Esophagus squamous epithelium (tissue), 5 donors: ENCODE measurements around the gene MEMO1. TPM values are rescaled to one million over a fixed set of nuclear protein-coding genes. Genes with fewer than 3 reads are reported as not detected.
A peak's percentile ranks its signal among the peaks of the same experiment; 100 is the strongest.
"Not testable (repeated sequence)": the region's sequence is repeated elsewhere in the genome, so short reads cannot be mapped to it uniquely, and the experiment has no call there.

Source experiments
- DNase-seq: peaks from one replicate; lab custom pipeline; 2025; lab: John Stamatoyannopoulos, UW
- H3K27ac ChIP-seq, 4 donors: fragments of 200-600 bp; sonication (generic); one replicate each; pipeline ENCODE4 v1.5.1; 2016 to 2019; ENCODE audit warnings: mild to moderate bottlenecking in 1 of 4
- H3K27me3 ChIP-seq, 4 donors: fragments of 200-600 bp; sonication (generic); 1 replicate in 3 of 4; 2 replicates in 1 of 4; pipeline versions ENCODE4 v1.5.1 to v1.6.0; 2017 to 2021; ENCODE audit warnings: antibody characterized with exemption in 1 of 4
- H3K36me3 ChIP-seq, 3 donors: fragments of 200-600 bp; sonication (generic); one replicate each; pipeline ENCODE4 v1.5.1; 2016 to 2019
- H3K4me1 ChIP-seq, 3 donors: fragments of 200-600 bp; sonication (generic); one replicate each; pipeline ENCODE4 v1.5.1; 2017 to 2019
- H3K4me3 ChIP-seq, 4 donors: fragments of 200-600 bp; sonication (generic); 1 replicate in 3 of 4; 2 replicates in 1 of 4; pipeline ENCODE4 v1.5.1; 2016 to 2019; ENCODE audit warnings: mild to moderate bottlenecking in 2 of 4, moderate library complexity in 1 of 4
- H3K9me3 ChIP-seq, 3 donors: fragments of 200-600 bp; sonication (generic); one replicate each; pipeline ENCODE4 v1.5.1; 2016 to 2019
- POLR2A ChIP-seq, 4 donors: fragments of 450-650 bp; IDR thresholded peaks; one replicate each; pipeline ENCODE4 v1.6.1; 2017; ENCODE audit warnings: antibody characterized with exemption in 4 of 4, mild to moderate bottlenecking in 4 of 4, moderate library complexity in 3 of 4
- WGBS, 2 donors: methylation state at CpG; one replicate each; pipeline ENCODE4 v1.1.5; 2018; 5-methylcytosine and 5-hydroxymethylcytosine counted together
- intact Hi-C: fragments of 100-400 bp; cut with DNase I; formaldehyde crosslinking; loops from one replicate; pipeline ENCODE4 v1.15.0; 2022
- total RNA-seq, 4 donors: library from RNA; depleted of rRNA; stranded (reverse); fragments of >200 nt; gene quantifications; one replicate each; pipeline ENCODE4 v1.1.0, GENCODE V29; 2016
- TF ChIP-seq, protein P1 (sequence below), 6 experiments: fragments of 450-650 bp in 4 of 6; fragments of 200-600 bp in 2 of 6; sonication (generic) in 2 of 6; IDR thresholded peaks; one replicate each; pipeline ENCODE4 v1.5.1; 2016 to 2019; ENCODE audit warnings: antibody characterized with exemption in 6 of 6, mild to moderate bottlenecking in 4 of 6, moderate library complexity in 4 of 6
- donor health status: DM: yes; HTN: yes; CAD: no.

Gene MEMO1
- total RNA-seq, 4 donors from 2014 or later, result 32.1 to 61.7 (median 45.0) TPM

DNA sequence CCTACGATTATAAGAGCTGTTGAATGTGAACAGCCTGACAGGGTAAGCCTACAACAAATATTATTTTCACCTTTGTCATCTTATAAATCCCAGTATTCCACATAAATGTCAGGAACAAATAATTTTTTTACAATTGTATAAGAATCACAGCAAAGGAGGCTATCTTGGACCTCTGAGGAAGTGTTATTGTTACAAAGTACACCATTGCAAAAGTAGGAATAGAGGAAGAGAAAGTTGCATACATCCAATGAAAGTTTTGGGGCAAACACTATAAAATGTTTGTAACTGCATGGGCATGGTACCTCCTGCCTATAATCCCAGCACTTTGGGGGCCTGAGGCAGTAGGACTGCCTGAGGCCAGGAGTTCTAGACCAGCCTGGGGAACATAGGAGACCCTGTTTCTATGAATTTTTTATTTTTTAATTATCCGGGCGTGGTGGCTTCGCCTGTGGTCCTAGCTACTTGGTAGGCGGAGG lies 715 bp upstream of the MEMO1 start:
- DNase-seq, result no peak
- Histone ChIP-seq H3K4me1 (peaks cover 10 to 41% (median 15%) of the 10 kb centered on the region in 3 donors), H3K27ac (peak overlapping the region; percentile 86 to 99 (median 94)), H3K36me3 (peaks cover 0 to 22% (median 0%) of the 10 kb centered on the region in 3 donors), H3K27me3 (no peaks in the 10 kb centered on the region), H3K4me3 (peak overlapping the region; percentile 63 to 97 (median 88)), H3K9me3 (no peaks in the 10 kb centered on the region)
- WGBS, 2 donors, result 55 to 70% methylated on average over 4 to 5 of the region's 5 CpGs
- intact Hi-C loops, result no loop called here
- no peak for TF ChIP-seq POLR2A (IDR thresholded peaks at IDR 0.05)
- TF ChIP-seq, protein P1, sequence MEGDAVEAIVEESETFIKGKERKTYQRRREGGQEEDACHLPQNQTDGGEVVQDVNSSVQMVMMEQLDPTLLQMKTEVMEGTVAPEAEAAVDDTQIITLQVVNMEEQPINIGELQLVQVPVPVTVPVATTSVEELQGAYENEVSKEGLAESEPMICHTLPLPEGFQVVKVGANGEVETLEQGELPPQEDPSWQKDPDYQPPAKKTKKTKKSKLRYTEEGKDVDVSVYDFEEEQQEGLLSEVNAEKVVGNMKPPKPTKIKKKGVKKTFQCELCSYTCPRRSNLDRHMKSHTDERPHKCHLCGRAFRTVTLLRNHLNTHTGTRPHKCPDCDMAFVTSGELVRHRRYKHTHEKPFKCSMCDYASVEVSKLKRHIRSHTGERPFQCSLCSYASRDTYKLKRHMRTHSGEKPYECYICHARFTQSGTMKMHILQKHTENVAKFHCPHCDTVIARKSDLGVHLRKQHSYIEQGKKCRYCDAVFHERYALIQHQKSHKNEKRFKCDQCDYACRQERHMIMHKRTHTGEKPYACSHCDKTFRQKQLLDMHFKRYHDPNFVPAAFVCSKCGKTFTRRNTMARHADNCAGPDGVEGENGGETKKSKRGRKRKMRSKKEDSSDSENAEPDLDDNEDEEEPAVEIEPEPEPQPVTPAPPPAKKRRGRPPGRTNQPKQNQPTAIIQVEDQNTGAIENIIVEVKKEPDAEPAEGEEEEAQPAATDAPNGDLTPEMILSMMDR (IDR thresholded peaks at IDR 0.05), result no peak

DNA sequence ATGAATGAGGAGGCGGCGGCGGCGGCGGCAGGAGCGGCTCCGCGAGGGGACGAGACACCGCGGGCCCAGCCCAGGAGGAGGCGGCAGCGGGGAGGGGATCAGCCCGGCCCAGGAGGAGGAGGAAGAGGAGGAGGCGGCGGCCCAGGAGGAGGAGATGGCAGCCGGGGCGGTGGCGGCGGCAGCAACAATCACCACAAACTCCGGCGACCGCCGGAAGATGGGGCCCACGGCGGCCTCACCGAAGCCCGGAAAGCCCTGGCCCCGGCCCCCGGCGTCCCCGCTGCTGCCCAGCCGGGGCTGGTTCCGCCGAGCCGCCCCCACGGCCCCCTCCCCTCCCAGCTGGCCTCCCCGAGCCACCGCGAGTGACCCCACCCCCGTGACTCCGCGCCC lies 533 bp downstream of the MEMO1 start:
- Histone ChIP-seq H3K4me1 (peaks cover 10 to 53% (median 15%) of the 10 kb centered on the region in 3 donors), H3K27ac (peak overlapping the region; percentile 86 to 99 (median 94)), H3K36me3 (peaks cover 0 to 11% (median 0%) of the 10 kb centered on the region in 3 donors), H3K4me3 (peak overlapping the region; percentile 63 to 97 (median 88))
- intact Hi-C loops, H3K9me3 ChIP-seq, DNase-seq, H3K27me3 ChIP-seq: not testable (repeated sequence)
- WGBS, 2 donors, result no CpG with 5 or more reads among the region's 43 CpGs

DNA sequence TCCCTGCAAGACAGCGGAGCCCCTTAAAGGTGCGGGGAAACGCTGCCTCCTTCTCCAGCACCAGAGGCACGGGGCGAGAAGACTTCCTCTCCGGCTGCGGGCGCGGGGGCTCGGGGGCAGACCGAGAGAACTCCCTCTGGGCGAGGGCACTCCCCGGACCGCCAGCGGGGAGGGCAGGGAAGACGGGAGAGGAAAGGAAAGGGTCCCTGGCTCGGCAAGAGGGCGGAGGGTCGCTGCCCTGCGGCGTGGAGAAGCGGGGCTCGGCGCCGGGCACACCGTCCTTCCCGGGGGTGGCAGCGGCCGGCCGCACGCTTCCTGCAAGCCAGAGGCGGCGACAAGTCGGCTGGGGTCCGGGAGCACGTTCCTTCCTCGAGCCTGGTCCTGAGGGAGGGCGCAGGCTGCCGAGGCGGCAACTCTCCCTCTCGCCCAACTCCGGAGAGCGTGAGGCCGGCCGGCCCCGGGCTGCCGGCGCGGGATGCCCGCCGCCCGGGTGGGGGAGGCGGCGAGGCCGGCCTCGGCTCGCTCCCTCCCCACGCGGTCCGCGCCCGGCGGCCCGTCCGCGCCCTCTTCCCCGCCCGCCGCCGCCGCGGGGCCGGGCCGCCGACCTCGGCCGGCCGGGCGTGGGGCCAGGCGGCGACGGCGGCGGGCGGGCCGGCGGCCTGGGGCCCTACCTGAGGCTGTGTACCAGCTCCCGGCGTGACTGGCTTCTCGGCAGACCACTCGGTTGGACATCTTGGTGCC lies 1.1 kb downstream of the MEMO1 start:
- intact Hi-C loops, result no loop called here
- no peaks in the 10 kb centered on the region for H3K27me3 ChIP-seq
- DNase-seq, result no peak
- no peak for TF ChIP-seq POLR2A (IDR thresholded peaks at IDR 0.05)
- TF ChIP-seq, protein P1 (IDR thresholded peaks at IDR 0.05), result no peak
- H3K36me3 ChIP-seq, result peaks cover 0 to 11% (median 0%) of the 10 kb centered on the region in 3 donors
- peak overlapping the region; percentile 63 to 97 (median 88) for H3K4me3 ChIP-seq
- H3K4me1 ChIP-seq, result peaks cover 10 to 59% (median 20%) of the 10 kb centered on the region in 3 donors
- no peaks in the 10 kb centered on the region for H3K9me3 ChIP-seq
- 0% methylated on average over 3 of the region's 91 CpGs; no CpG with 5 or more reads in 1 of the 2 donors for WGBS, 2 donors
- peak overlapping the region; percentile 86 to 99 (median 94) for H3K27ac ChIP-seq

DNA sequence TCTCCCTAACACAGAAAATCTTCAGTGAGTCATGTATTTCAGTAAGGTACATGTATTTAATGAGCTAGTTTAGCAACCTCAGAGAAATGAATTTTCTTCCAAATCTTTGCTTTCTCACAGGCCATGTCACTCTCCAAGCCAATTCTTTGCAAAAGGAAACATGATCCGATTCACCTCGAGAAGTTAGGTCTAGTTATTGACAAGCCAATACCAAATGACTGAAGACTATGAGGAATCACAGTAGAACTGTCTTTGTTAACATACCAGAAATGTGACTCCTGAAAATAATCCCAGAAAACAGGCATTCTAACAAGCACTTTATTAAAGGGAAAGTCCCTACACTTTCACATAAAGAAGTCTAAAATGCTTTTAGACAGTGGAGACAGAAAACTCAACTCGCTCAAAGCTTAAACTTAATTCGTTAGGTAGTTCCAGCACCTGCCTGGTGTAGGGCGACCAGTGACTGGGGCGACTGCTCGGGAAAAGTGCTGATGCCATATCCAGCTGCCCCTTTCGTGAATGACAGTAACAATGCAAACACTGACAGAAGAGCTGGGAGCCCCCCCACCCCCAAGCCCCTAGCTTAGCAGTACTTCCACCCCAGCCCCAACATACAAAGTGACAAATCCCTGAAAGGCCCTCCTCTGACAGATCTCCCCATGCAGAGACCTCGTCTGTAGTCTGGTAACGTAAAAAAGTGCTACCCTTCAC lies 1.8 kb downstream of the MEMO1 start:
- intact Hi-C loops, result no loop called here
- 0% methylated on average over 8 to 9 of the region's 10 CpGs for WGBS, 2 donors
- H3K4me1 ChIP-seq, result peaks cover 11 to 66% (median 23%) of the 10 kb centered on the region in 3 donors
- no peaks in the 10 kb centered on the region for H3K9me3 ChIP-seq
- H3K36me3 ChIP-seq, result peaks cover 0 to 7% (median 0%) of the 10 kb centered on the region in 3 donors
- H3K27me3 ChIP-seq, result no peaks in the 10 kb centered on the region
- peak overlapping the region; percentile 86 to 99 (median 94) for H3K27ac ChIP-seq
- peak overlapping the region; percentile 63 to 97 (median 88) for H3K4me3 ChIP-seq
- TF ChIP-seq POLR2A (IDR thresholded peaks at IDR 0.05), result no peak
- TF ChIP-seq, protein P1 (IDR thresholded peaks at IDR 0.05), result no peak
- DNase-seq, result no peak

DNA sequence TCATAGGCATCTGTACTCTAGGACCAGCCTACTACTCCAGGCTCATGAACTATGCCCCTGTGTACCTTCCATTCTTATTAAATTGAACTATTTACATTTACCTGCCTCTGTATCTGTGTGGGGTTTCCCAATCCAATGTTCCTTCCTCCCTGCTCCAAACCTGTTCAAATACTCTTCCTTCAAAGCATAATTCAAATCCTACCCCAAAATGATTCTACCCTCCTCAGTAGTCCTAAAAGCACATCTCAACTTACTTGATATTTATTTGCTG lies 3.8 kb downstream of the MEMO1 start:
- no peaks in the 10 kb centered on the region for H3K36me3 ChIP-seq
- intact Hi-C loops, result no loop called here
- TF ChIP-seq POLR2A (IDR thresholded peaks at IDR 0.05), result no peak
- TF ChIP-seq, protein P1 (IDR thresholded peaks at IDR 0.05), result no peak
- no peaks in the 10 kb centered on the region for H3K9me3 ChIP-seq
- no peak for DNase-seq
- H3K4me3 ChIP-seq, result no peak overlapping the region
- H3K27me3 ChIP-seq, result no peaks in the 10 kb centered on the region
- peaks cover 14 to 85% (median 23%) of the 10 kb centered on the region in 3 donors for H3K4me1 ChIP-seq
- H3K27ac ChIP-seq, result no peak overlapping the region
